Memory B cell (primary cell): ENCODE results near the gene NRP1.
"Not testable (repeated sequence)": the region's sequence is repeated elsewhere in the genome, so short reads cannot be mapped to it uniquely, and the experiment has no call there.

Experiments
- ATAC-seq: fragments of 150-1000 bp; cut with Tn5 transposase; 2 replicates; pipeline ENCODE4 v1.10.0; 2021; ENCODE audit warnings: low read depth, mild to moderate bottlenecking, moderate library complexity
- DNase-seq, 2 donors: peaks; one replicate each; pipeline ENCODE4 v3.0.0; 2022; ENCODE audit warnings: low spot score in 2 of 2
- H3K27ac Mint-ChIP-seq: one replicate; pipeline ENCODE4 v1.8.0; 2022; ENCODE audit warnings: mild to moderate bottlenecking, moderate library complexity, mixed read lengths
- H3K27me3 Mint-ChIP-seq: one replicate; pipeline ENCODE4 v1.8.0; 2022; ENCODE audit warnings: mixed read lengths
- H3K36me3 Mint-ChIP-seq: one replicate; pipeline ENCODE4 v1.8.0; 2022; ENCODE audit warnings: mild to moderate bottlenecking, mixed read lengths
- H3K4me1 Mint-ChIP-seq: one replicate; pipeline ENCODE4 v1.8.0; 2022; ENCODE audit warnings: mixed read lengths
- H3K4me3 Mint-ChIP-seq: one replicate; pipeline ENCODE4 v1.8.0; 2022; ENCODE audit warnings: mild to moderate bottlenecking, moderate library complexity, mixed read lengths
- H3K9me3 Mint-ChIP-seq: one replicate; pipeline ENCODE4 v1.8.0; 2022; ENCODE audit warnings: mixed read lengths

Gene NRP1

DNA sequence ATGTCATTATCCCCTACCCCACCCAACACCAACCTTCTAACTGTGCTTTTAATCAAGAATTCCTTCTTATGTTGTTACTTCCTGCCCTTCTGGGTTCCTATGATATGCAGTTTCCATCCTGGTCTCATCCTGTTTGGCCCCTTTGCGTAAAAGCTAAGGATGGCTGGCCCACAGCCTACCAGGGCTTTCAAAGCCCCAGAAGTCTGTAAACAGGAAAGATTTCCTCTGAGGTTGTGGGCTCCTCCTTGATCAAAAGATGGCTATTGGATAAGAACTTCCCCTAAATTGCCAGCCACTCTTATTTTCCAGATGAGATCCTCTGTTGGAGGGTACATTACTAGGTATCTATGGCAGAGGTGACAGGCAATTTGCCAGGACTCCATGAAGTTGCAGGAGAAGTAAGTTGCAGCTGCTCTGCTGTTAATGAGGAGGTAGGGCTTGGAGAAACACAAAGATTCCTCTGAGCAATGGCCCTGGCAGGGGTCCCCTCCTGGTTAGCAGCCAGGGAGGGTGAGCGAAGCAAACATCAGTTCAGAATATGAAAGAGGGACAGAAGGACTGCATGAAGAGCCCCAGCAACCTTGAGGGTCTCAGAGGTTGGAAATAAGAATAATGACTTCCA, 32.1 kb downstream of the NRP1 start:
- Mint-ChIP-seq H3K27me3 (peaks cover 2% of the 10 kb centered on the region), H3K4me3 (no peak overlapping the region), H3K36me3 (no peaks in the 10 kb centered on the region), H3K27ac (no peak overlapping the region), H3K9me3 (no peaks in the 10 kb centered on the region), H3K4me1 (no peaks in the 10 kb centered on the region)
- DNase-seq (no peak), ATAC-seq (no peak)

- no peak overlapping the region for H3K4me3 Mint-ChIP-seq
- H3K36me3 Mint-ChIP-seq: no peaks in the 10 kb centered on the region
- H3K27me3 Mint-ChIP-seq: peaks cover 2% of the 10 kb centered on the region
- ATAC-seq (no peak), DNase-seq (no peak)
- H3K27ac Mint-ChIP-seq: no peak overlapping the region
- H3K4me1 Mint-ChIP-seq: no peaks in the 10 kb centered on the region
- no peaks in the 10 kb centered on the region for H3K9me3 Mint-ChIP-seq
Observed at GRCh38 chr10:33301097-33301789, 33.2 kb downstream of the NRP1 start.

DNA sequence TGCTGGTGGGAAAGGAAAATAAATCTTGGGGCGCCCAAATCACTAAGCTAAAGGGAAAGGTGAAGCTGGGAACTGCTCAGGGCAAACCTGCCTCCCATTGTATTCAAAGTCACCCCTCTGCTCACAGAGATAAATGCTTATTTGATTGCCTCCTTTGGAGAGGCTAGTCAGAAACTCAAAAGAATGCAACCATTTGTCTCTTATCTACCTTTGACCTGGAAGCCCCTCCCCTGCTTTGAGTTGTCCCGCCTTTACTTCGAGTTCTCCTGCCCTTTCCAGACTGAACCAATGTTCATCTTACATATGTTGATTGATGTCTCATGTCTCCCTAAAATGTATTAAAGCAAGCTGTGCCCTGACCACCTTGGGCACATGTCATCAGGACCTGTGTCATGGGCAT, 33.9 kb downstream of the NRP1 start:
- not testable (repeated sequence) for H3K4me1 Mint-ChIP-seq, H3K4me3 Mint-ChIP-seq, H3K27ac Mint-ChIP-seq, H3K36me3 Mint-ChIP-seq, ATAC-seq, DNase-seq, H3K27me3 Mint-ChIP-seq, H3K9me3 Mint-ChIP-seq

DNA sequence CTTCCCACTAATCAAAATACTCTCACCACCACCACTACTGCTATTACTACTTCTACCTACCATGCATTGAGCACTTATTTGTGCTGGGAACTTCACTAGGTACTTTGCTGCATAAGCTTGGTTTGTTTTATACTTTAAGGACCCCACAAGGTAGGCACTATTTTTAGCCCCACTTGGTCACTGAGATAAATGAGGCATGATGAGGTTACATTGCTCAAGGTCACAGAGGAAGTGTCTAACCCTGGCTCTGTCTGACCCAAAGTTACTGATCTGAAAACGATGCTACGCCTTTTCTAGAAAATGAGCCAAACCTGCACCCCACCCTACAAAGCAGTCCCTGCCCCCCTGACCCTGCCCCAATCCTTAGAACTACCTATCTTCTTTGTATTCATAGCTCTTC, 35.6 kb downstream of the NRP1 start:
- no peaks in the 10 kb centered on the region for H3K36me3 Mint-ChIP-seq
- H3K4me3 Mint-ChIP-seq: no peak overlapping the region
- ATAC-seq (no peak), DNase-seq (no peak)
- no peaks in the 10 kb centered on the region for H3K4me1 Mint-ChIP-seq
- H3K27me3 Mint-ChIP-seq: no peaks in the 10 kb centered on the region
- no peak overlapping the region for H3K27ac Mint-ChIP-seq
- no peaks in the 10 kb centered on the region for H3K9me3 Mint-ChIP-seq

GRCh38 chr10:33298110-33298509, 36.4 kb downstream of the NRP1 start:
- no peaks in the 10 kb centered on the region for H3K9me3 Mint-ChIP-seq
- ATAC-seq (no peak), DNase-seq (no peak)
- no peaks in the 10 kb centered on the region for H3K27me3 Mint-ChIP-seq
- H3K4me3 Mint-ChIP-seq: no peak overlapping the region
- H3K36me3 Mint-ChIP-seq: no peaks in the 10 kb centered on the region
- no peak overlapping the region for H3K27ac Mint-ChIP-seq
- no peaks in the 10 kb centered on the region for H3K4me1 Mint-ChIP-seq

GRCh38 chr10:33295851-33296250, 38.6 kb downstream of the NRP1 start:
- no peak for ATAC-seq
- H3K4me3 Mint-ChIP-seq: no peak overlapping the region
- H3K9me3 Mint-ChIP-seq: no peaks in the 10 kb centered on the region
- no peaks in the 10 kb centered on the region for H3K36me3 Mint-ChIP-seq
- H3K4me1 Mint-ChIP-seq: no peaks in the 10 kb centered on the region
- no peaks in the 10 kb centered on the region for H3K27me3 Mint-ChIP-seq
- H3K27ac Mint-ChIP-seq: no peak overlapping the region
- no peak for DNase-seq

GRCh38 chr10:33293531-33294170, 40.8 kb downstream of the NRP1 start:
- no peaks in the 10 kb centered on the region for H3K4me1 Mint-ChIP-seq
- no peaks in the 10 kb centered on the region for H3K36me3 Mint-ChIP-seq
- peaks cover 1% of the 10 kb centered on the region for H3K27me3 Mint-ChIP-seq
- H3K9me3 Mint-ChIP-seq: no peaks in the 10 kb centered on the region
- no peak overlapping the region for H3K4me3 Mint-ChIP-seq
- H3K27ac Mint-ChIP-seq: no peak overlapping the region
- ATAC-seq (no peak), DNase-seq (no peak)

DNA sequence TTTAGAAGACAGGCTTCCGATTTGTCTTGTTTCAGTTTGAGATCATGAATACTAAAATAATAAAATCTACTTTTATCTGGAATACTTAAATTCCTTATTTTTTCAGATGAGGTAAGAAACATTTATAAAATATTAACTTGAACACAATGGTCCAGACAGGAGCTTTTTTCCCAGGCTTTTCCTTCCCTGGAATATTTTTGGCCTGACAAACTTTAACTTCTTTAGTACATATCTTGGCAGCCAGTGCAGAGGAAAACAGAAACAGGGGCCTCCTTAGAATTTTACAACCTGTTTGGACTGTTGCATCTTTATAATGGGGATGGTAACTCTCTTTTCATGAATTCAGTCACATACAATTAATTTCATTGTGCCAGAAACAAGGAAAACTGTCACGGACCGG, 41.4 kb downstream of the NRP1 start:
- ATAC-seq (no peak), DNase-seq (no peak)
- no peaks in the 10 kb centered on the region for H3K4me1 Mint-ChIP-seq
- H3K27me3 Mint-ChIP-seq: peaks cover 1% of the 10 kb centered on the region
- no peaks in the 10 kb centered on the region for H3K36me3 Mint-ChIP-seq
- no peak overlapping the region for H3K4me3 Mint-ChIP-seq
- H3K9me3 Mint-ChIP-seq: no peaks in the 10 kb centered on the region
- H3K27ac Mint-ChIP-seq: no peak overlapping the region

GRCh38 chr10:33291053-33291592, 43.3 kb downstream of the NRP1 start:
- no peak for DNase-seq

DNA sequence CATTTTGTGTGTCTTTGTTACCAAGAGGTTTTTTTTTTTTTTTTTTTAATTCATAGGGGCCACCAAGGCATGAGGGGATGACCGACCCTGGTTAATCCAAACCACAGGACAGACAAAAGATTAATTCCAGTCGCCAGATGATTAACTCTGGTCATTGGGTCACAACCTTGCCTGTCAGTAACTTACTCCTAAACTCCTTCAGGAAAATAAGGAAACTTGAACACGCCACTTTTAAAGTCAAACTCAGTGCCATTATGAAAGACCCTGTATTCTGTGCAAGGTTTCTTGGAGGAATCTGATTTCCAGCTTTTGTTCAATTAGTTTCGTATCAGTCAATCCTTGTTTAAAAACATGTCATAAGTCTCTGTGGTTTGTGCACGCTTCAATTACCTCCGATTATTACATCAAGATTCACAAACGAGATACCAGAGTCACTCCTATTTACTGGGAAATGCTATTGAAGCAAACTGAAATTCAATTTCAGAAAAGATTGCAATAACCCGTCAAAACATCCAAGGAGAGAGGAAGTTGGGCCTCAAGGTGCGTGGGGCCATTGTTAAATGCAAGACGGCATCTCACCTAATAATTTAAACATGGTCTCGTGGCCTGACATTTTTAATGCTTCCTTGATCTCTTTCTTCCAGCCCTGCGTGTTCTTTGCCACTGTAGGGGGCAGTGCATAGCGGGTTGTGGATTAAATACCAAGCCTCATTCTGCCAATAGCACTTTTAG, 44.0 kb downstream of the NRP1 start:
- DNase-seq (no peak), ATAC-seq (no peak)
- peaks cover 6% of the 10 kb centered on the region for H3K27me3 Mint-ChIP-seq
- H3K9me3 Mint-ChIP-seq: no peaks in the 10 kb centered on the region
- H3K4me3 Mint-ChIP-seq: no peak overlapping the region
- H3K4me1 Mint-ChIP-seq: no peaks in the 10 kb centered on the region
- no peaks in the 10 kb centered on the region for H3K36me3 Mint-ChIP-seq
- H3K27ac Mint-ChIP-seq: no peak overlapping the region

More at GRCh38 chr10:33291053-33291592, 43.3 kb downstream of the NRP1 start:
- no peak for ATAC-seq
- Mint-ChIP-seq H3K36me3 (no peaks in the 10 kb centered on the region), H3K4me3 (no peak overlapping the region), H3K4me1 (no peaks in the 10 kb centered on the region), H3K9me3 (no peaks in the 10 kb centered on the region), H3K27ac (no peak overlapping the region), H3K27me3 (peaks cover 3% of the 10 kb centered on the region)

DNA sequence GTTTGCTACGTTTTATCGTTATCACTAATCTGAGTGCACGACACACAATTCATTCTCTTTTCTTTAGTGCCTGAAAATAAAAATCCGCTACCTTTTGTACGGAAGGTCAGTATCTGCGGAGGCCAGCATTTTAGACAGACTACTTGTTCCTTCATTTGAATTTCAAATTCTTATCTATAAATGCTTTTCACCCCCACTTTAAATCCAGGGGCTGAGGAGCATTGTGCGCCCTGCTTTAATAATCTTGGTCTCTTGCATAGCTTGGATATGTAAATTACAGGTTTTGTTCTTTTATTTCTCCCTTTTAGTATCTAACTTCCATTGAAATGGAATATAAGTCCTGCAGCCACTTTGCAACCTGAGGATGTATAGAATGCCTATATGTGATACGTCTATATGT, 44.7 kb downstream of the NRP1 start:
- H3K27ac Mint-ChIP-seq: no peak overlapping the region
- H3K36me3 Mint-ChIP-seq: no peaks in the 10 kb centered on the region
- no peak for ATAC-seq
- peaks cover 8% of the 10 kb centered on the region for H3K27me3 Mint-ChIP-seq
- no peaks in the 10 kb centered on the region for H3K9me3 Mint-ChIP-seq
- no peaks in the 10 kb centered on the region for H3K4me1 Mint-ChIP-seq
- DNase-seq: no peak
- H3K4me3 Mint-ChIP-seq: no peak overlapping the region

DNA sequence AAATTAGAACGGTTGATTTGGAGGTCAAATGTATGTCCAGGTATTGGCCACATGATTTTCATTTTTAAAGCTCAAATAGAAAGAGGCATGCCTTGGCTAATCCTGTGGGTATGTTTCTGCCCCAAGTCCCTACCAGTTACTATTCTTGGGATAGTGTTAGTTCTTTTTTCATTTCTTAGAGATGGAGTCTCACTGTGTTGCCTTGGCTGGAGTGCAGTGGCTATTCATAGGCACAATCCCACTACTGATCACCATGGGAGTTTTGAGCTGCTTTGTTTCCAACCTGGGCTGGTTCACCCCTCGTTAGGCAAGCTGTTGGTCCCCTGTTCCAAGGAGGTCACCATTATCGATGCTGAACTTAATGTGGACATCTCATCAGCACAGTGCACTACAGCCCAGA, 46.3 kb downstream of the NRP1 start:
- no peaks in the 10 kb centered on the region for H3K36me3 Mint-ChIP-seq
- peaks cover 8% of the 10 kb centered on the region for H3K27me3 Mint-ChIP-seq
- DNase-seq (no peak), ATAC-seq (no peak)
- H3K4me1 Mint-ChIP-seq: no peaks in the 10 kb centered on the region
- no peak overlapping the region for H3K27ac Mint-ChIP-seq
- no peaks in the 10 kb centered on the region for H3K9me3 Mint-ChIP-seq
- no peak overlapping the region for H3K4me3 Mint-ChIP-seq

DNA sequence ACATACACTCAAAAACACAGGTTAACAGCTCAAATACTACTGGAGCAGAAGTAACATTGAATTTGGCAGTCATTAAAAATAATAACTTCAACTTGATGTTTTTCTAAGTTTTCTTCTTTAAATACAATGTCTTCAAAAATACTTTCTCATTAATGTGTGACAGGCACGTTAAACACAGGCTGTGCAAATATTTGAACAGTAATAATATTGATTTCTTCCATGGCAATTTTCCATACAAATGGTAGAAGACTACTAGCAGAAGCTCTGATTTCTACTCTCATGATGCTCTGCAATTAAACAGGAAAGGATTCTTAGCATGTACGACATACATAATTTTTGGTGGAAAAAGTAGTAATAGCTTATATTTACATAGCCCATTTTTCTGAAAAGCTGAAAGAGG, 47.4 kb downstream of the NRP1 start:
- DNase-seq: no peak
- Mint-ChIP-seq H3K27me3 (peaks cover 8% of the 10 kb centered on the region), H3K4me1 (no peaks in the 10 kb centered on the region), H3K4me3 (no peak overlapping the region), H3K9me3 (no peaks in the 10 kb centered on the region), H3K36me3 (no peaks in the 10 kb centered on the region), H3K27ac (no peak overlapping the region)
- ATAC-seq: no peak
